Islet precursor cell (in vitro differentiated cells): Measurements from ENCODE around the gene RDH14.

Experiments used
- DNase-seq: peaks from one replicate; pipeline ENCODE4 v3.0.0-alpha.2; 2018

RDH14 gene

GRCh38 chr2:18559531-18560030 lies 872 bp downstream of the RDH14 start:
- peak; percentile 52 for DNase-seq

DNA sequence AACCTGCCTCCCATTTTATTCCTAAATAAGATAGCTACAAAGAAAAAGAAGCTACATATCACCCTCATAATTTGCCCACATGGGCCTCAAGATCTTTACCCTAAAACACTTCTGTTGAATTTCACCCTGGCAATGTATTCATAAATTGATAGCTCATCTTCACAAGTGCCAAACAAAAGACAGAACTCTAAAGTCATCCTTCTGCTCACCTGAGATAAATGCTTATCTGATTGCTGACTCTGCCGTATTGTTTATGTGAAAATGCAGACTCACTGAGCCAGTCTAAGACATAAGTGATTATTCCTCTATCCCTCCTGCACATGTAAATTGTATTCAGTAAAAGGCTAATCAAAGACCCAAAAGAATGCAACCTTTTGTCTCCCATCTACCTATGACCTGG lies 2.0 kb downstream of the RDH14 start:
- no peak for DNase-seq

- no peak for DNase-seq
These were observed 3.3 kb downstream of the RDH14 start for GRCh38 chr2:18557121-18557520.

- DNase-seq = no peak
These were observed 7.9 kb downstream of the RDH14 start for GRCh38 chr2:18552351-18553077.

DNA sequence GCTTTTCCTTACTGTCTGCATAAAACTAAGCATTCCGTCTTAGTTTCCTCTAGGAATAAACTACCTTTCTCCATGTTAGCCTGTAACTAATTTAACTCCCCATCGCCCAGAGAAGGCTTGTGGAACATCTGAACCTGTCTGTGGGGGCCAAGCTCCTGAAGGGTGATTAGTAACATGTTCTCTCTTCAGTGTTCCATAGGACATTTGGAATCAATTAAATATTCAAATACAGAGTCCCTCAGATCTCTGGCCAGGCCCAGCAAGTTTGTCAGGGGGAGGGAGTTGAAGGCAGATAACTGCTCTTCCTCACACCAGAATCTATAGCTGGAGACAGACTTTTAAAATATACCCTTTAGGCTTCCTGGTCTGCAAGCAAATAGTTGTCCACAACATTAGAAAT lies 8.8 kb downstream of the RDH14 start:
- DNase-seq = no peak

- no peak for DNase-seq
These were observed 9.3 kb downstream of the RDH14 start for GRCh38 chr2:18551169-18551568.

DNA sequence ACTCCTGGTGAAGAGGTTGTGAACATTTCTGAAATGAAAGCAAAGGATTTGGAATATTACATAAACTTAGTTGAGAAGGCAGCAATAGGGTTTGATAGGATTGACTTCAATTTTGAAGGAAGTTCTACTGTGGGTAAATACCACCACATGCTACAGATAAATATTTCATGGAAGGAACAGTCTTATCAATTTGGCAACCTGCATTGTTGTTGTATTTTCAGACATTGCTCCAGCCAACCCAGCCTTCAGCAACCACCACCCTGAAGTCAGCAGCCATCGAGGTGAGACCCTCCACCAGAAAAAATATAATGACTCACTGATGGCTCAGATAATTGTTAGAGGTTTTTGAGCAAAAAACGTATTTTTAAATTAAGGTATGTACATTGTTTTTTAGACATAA lies 10.0 kb downstream of the RDH14 start:
- DNase-seq = no peak

- DNase-seq = no peak
These were observed 11.4 kb downstream of the RDH14 start for GRCh38 chr2:18549083-18549482.

- DNase-seq = no peak
These were observed 11.8 kb downstream of the RDH14 start for GRCh38 chr2:18548621-18549020.

- DNase-seq = no peak
These were observed 13.9 kb downstream of the RDH14 start for GRCh38 chr2:18546567-18546966.

GRCh38 chr2:18545384-18545783 lies 15.1 kb downstream of the RDH14 start:
- no peak for DNase-seq

- no peak for DNase-seq
These were observed 16.3 kb downstream of the RDH14 start for GRCh38 chr2:18544171-18544570.

DNA sequence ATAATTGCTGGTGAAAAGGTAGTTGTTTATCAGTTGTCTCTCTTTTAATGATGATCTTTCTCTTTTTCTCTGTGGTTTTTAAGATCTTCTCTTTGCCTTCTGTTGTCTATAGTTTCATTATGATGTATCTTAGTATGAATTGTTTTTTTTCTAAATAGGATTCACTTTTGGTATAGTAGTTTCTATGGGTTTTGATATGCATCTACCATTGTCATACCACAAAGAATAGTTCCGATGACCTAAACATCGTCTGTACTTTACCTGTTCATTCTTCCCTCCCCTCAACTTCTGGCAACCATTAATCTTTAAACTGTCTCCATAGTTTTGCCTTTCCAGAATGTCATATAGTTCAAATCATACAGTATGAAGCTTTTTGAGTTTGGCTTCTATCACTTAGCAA lies 19.6 kb downstream of the RDH14 start:
- DNase-seq = no peak

- DNase-seq = no peak
These were observed 23.8 kb downstream of the RDH14 start for GRCh38 chr2:18536697-18537096.

DNA sequence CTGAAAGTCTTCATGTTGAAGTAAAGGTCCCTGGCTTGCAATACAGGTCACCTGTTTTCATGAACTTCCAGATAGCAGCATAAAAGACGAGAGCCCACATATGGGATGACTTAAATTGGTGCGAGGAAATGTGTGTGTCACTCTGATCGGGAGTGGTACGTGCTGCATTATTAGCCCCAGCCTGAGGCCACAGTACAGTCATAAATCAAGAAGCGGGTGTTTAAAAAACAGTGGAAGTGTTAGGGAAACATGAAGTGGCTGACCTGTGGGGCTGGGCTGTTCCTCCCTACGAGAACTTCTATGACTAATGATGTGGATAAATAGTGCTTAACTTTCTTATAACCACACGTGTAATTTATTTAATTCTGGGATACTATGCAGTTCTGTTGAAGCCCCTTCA lies 24.4 kb downstream of the RDH14 start:
- DNase-seq = no peak

- no peak for DNase-seq
These were observed 29.3 kb downstream of the RDH14 start for GRCh38 chr2:18531194-18531593.

DNA sequence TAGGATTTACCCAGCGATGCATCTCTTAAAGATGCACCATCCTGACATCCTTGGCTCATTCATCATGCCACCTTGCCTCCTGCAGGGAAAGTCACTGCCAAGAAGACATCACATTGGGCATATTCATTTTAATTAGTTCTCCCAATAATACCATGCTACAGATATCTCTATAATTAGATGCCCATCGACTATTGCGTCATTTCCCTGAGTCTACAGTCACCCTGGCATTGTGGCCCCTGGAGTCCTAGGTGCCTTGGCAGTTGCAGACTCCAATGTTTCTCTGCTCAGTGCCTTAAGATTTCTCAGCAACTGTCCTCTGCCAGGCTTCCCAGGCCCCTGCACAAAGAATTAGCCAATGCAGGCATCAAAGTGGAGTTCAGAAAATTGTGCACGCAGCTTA lies 32.6 kb downstream of the RDH14 start:
- no peak for DNase-seq

DNA sequence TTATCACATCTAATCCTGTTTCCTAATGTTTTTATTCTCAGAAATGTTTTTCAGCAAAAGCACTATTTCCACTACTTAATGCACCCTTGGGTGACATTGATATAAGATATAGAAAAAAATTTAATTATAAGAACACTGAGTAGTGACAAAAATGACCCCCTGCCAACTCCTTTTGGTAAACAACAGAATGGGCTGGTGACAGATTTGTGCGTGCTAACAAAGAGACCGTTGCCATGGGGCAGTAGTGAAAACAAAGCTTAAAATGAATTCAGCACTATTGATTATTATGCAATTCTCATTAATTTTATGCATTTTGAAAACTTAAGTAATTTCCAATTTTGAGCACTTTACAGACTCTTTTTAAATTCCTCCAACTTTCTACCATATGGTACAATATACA lies 33.1 kb downstream of the RDH14 start:
- DNase-seq = no peak

GRCh38 chr2:18526429-18526828 lies 34.0 kb downstream of the RDH14 start:
- DNase-seq = no peak

DNA sequence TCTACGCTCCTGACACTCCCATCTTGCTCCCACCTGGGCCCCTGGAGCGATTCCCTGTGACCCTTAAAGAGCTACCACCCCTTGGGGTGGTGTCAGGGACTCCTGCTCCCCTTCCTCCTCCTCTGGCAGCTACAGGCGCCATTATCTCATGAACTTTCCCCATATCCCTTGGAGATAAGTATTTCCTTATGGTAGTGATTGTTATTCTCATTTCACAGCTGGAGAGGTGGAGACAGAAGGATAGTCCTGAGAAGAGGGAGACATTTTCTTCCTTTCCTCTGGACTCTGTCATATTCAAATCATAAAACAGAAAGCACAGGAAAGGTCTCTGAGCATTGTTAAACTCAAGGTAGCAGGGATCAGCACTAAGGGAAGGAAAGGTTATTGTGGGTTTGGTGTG lies 34.6 kb downstream of the RDH14 start:
- no peak for DNase-seq

DNA sequence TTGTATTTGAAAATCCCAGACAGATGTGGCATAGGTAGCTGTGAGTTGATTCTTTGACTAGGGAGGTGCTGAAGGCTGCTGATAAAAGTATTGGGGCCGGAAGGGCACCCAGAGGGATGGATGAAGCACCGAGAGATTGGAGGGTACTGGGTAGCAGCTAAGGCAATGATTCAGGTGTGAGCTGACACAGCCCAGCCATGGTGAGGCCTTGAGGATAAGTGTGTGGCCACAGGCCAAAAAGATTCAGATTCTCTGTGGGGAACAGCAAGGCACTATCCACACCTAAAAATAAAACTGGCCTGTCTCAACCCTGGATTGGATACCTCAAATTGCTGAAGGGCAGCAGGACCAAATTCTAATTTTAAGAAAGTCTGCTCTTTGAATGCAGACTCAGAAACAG lies 35.2 kb downstream of the RDH14 start:
- no peak for DNase-seq

GRCh38 chr2:18522484-18523146 lies 37.8 kb downstream of the RDH14 start:
- DNase-seq = no peak

DNA sequence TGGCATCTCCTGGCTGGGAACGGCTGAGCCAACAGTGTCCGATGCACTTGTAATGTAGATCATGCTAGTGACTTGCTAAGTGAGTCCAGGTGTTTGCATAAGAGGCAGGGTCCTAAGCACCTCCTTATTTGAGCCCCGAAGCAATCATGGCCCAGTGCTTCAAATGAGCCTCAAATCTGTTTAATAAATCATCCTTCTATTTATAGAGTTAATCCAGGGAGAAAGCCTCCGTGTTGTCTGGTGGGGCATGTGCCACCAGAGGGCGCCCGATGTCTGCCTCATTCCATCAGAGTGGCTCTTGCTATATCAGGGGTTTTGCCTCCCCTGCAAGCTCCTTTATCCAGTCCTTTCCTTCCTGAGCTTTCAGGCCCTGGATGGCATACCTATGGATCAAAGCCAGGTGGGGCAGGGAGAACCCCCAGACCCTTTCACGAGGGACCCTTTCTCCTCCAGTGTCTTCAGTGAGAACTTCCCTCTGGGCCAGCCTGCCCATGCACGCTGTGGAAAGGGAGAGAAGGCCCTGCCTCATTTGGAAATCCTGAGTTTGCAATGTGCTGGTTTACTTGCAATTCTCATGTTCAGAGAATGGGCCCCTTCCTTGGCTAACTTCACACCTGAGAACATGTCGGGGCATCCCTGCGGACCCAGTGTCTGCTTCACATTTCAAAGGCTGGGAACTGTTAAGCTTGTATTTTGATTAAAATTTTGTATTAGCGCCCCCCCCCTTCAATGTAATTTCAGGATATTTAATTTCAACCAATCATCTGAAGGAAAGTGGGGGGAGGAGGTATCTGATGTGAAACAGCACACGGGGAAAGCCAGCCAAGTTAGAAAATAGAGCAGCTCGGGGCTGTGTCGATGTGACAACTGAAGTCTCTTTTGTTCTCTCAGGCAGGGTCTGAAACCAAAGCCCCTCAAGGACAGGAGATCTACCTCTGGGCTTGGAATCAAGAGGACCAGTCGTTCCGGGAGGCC lies 39.7 kb downstream of the RDH14 start:
- peak; percentile 86 for DNase-seq
